Hematopoietic multipotent progenitor cell treated with erythropoietin and hydrocortisone succinate and interleukin-3 and kit ligand, for 6 days (in vitro differentiated cells): ENCODE measurements around the gene SLIT3.

ENCODE experiments used
- DNase-seq: peaks from one replicate; pipeline ENCODE4 v3.0.0-alpha.2; 2015

Gene SLIT3

GRCh38 chr5:169260896-169261569 is 39.9 kb downstream of the SLIT3 start:
- DNase-seq, result no peak

- DNase-seq, result no peak
Measured at GRCh38 chr5:169258372-169259000, 42.5 kb downstream of the SLIT3 start.

GRCh38 chr5:169256191-169256590 is 44.7 kb downstream of the SLIT3 start:
- no peak for DNase-seq

DNA sequence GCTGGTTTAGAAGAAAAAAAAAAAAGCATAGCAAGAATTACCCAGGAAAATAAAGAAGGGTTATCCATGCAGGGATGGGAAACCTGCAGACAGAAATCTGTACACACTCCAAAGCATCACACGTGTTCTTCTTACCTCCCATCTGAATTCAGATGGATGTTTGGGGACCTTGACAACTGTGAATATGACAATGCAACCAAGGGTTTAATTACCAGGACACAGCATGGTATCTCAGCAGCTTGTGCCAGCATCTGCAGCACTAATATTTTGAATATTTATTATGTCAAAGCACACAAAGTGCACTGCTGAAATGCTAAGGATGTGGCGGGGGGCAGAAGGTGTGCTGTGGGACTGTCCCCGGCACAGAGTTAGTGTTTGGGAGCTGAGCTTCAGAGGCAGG is 47.9 kb downstream of the SLIT3 start:
- no peak for DNase-seq

- no peak for DNase-seq
Measured at GRCh38 chr5:169251333-169252084, 49.4 kb downstream of the SLIT3 start.

- DNase-seq, result no peak
Measured at GRCh38 chr5:169250887-169251286, 50.1 kb downstream of the SLIT3 start.

GRCh38 chr5:169248996-169249395 is 51.9 kb downstream of the SLIT3 start:
- no peak for DNase-seq

DNA sequence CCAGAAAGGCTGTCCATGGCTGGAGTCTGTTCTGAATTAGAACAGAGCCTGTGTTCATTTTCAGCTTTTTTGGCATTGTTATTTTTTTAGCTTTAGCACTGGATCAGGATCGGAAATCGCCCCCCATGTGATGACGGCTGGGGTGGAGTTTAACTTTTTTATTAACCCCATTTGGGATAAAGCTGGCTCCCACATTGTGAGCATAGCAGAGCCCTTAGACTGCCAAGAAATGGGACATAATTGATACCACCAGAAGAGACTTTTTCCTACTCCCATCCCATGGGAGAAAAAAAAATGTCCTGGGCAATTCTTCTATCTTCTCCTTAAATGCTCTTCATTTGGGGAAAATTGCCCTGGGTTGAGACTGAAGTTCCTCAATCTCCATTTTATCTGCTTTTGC is 52.4 kb downstream of the SLIT3 start:
- no peak for DNase-seq

GRCh38 chr5:169244812-169245211 is 56.1 kb downstream of the SLIT3 start:
- DNase-seq, result no peak

GRCh38 chr5:169243651-169244422 is 57.1 kb downstream of the SLIT3 start:
- DNase-seq, result no peak

GRCh38 chr5:169242849-169243186 is 58.1 kb downstream of the SLIT3 start:
- DNase-seq, result no peak

GRCh38 chr5:169242175-169242848 is 58.6 kb downstream of the SLIT3 start:
- peak; percentile 8 for DNase-seq

DNA sequence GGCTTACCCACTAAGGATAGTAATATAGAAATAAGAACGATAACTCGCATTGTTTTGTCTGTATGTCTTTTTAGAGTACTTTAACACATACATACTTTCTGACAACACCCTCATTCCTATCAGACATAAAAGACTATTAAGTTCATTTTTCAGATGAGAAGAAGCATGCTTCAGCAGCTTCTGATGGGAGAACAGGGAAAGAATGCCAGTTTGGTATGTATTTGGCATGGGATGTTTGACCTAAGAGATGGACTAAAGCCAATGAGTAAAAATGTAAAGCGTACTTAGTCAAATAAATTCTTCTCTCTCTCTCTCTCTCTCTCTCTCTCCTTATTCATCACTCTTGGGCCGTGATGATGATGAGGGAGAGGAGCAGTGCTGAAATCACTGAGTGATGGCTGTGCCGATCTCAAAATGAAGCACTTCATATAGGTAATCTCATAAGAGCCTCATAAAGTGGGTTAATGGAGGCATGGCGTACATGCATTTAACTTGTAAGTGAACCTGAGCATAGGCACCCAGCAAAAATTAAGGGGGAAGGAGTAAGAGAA is 71.5 kb downstream of the SLIT3 start:
- DNase-seq, result no peak

DNA sequence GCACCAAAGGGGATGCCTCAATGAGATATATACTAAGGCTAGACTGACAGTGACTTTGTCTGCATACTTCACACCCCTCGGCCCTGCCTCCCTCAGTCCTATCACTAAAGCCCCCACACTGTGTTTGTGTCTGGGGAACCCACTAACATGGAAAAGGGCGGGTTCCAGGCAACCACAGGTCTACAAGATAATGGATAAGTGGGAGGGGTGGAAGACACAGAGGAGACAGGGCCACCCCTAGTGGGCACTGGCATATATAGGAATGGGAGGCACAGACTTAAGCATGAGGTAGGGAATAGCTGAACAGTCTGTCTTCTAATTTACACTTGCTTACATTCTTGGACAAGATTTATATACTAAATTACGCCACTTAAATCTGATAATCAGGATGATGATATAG is 74.0 kb downstream of the SLIT3 start:
- DNase-seq, result peak; percentile 16

DNA sequence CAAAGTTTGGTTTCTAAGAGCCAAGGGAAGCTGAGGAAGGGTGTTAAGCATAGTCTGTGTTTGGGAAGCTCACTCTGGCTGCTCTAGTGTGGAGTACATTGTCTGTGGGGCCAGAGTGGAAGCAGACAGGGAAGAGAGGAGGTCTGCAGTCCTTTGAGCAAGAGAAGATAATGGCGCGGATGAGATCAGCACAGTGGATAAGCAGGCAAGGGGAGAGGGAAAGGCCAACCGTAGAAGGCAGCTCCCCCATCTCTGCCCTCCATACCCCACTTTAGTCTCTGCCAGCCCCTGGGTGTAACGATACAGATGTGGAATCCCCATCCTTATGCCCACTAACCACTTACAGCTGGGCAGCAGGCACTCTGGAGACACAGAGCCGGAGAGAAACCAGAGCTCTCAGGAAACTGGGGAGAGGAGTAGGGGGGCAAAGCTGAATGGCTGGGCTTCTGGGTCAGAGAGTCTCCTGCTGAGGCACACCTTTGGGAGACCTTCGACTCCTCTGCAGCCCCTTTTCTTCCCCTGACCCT is 75.0 kb downstream of the SLIT3 start:
- DNase-seq, result no peak

DNA sequence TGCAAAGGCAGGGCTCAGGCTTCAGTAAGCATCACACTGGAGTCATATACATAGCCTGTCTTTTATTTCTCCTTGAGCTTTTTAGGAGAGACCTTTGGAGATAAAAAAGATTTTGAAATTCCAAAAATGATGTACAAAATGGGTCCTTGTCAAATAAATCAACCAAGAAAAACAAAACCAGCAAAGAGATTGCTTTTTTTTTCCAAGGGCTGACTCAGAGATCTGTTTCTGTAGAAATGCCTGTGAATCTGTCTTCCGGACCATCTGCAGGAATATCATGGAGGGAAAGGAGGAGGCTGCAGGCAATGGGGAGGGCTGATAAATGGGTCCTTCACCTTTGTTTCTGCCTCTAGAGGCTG is 77.4 kb downstream of the SLIT3 start:
- no peak for DNase-seq

- DNase-seq, result no peak
Measured at GRCh38 chr5:169222934-169223594, 77.9 kb downstream of the SLIT3 start.

GRCh38 chr5:169221519-169221918 is 79.4 kb downstream of the SLIT3 start:
- DNase-seq, result no peak

- no peak for DNase-seq
Measured at GRCh38 chr5:169219961-169220360, 81.0 kb downstream of the SLIT3 start.

DNA sequence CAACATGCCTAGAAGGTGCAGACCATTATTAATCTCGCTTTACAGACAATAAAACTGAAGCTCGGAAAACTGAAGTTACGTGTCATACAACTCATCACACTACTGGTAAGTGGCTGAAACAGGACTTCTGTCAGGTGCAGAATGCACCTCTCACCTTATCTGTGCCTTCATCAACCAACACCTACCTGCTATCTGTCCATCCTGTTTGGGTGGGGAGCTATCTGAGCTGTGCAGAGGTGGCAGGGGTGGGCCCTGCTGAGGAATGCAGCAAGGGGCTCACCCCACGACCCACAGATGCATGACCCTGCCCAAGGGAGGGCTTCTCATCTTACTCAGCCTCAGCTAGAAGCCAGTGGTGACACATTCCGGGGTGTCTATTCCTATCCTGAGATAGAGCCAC is 81.6 kb downstream of the SLIT3 start:
- no peak for DNase-seq

- DNase-seq, result no peak
Measured at GRCh38 chr5:169218861-169219260, 82.1 kb downstream of the SLIT3 start.

- DNase-seq, result no peak
Measured at GRCh38 chr5:169218176-169218575, 82.8 kb downstream of the SLIT3 start.
